ENCODE results near the gene STARD13. TPM values are rescaled to one million over a fixed set of nuclear protein-coding genes. Genes with fewer than 3 reads are reported as not detected.

STARD13 gene
- total RNA-seq, 1 experiment from 2014 or later, result 2.1 TPM

DNA sequence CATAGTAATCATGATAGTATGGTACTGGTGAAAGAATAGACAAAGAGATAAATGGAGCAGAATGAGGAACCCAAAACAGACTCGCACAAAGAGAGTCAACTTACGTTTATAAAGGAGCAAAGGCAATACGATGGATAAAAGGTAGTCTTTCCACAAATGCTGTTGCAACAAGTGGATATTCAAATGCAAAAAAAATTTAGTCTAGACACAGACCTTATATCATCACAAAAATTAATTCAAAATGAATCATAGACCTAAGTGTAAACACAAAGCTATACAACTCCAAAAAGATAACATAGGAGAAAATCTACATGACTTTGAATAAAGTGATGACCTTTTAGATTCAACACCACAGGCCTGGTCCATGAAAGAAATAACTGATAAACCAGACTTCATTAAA lies 137.7 kb downstream of the STARD13 start:
- no peak overlapping the region for H3K23ac ChIP-seq (ENCODE audit: insufficient read length, low read depth, low read length)
- no peaks in the 10 kb centered on the region for H3K9me3 ChIP-seq (ENCODE audit: control insufficient read depth, low read depth, low read length)
- no peak overlapping the region for H3K4ac ChIP-seq (ENCODE audit: low read depth, low read length)
- H3K27me3 ChIP-seq (ENCODE audit: insufficient read depth, low read length), result no peaks in the 10 kb centered on the region
- Mint-ChIP-seq H3K27me3 (ENCODE audit: low read depth) (no peaks in the 10 kb centered on the region), H3K36me3 (ENCODE audit: insufficient read depth in 1 of 3, low read depth in 3 of 3) (no peaks in the 10 kb centered on the region), H3K27ac (no peak overlapping the region), H3K4me3 (no peak overlapping the region), H3K9me3 (peaks cover 0 to 2% of the 10 kb centered on the region in 2 experiments; a peak in 2 of 5 replicates), H3K4me1 (no peaks in the 10 kb centered on the region)
- H4K5ac ChIP-seq (ENCODE audit: insufficient read length, low read depth, low read length), result no peak overlapping the region
- H3K27ac ChIP-seq (ENCODE audit: insufficient read length, low read depth, low read length), result no peak overlapping the region
- H4K8ac ChIP-seq (replicated peaks; ENCODE audit: insufficient read length, low read depth, low read length), result no peak overlapping the region
- no peak overlapping the region for H2BK20ac ChIP-seq (ENCODE audit: low read depth, low read length, poor library complexity, severe bottlenecking)
- no peaks in the 10 kb centered on the region for H3K79me1 ChIP-seq (ENCODE audit: insufficient read depth, low read depth, low read length, poor library complexity, severe bottlenecking)
- H3K14ac ChIP-seq (ENCODE audit: insufficient read depth, low read length), result no peak overlapping the region
- no peaks in the 10 kb centered on the region for H4K20me1 ChIP-seq (ENCODE audit: control insufficient read depth, insufficient read depth, insufficient read length)
- H3T11ph ChIP-seq (ENCODE audit: low read length), result no peak overlapping the region
- no peak overlapping the region for H3K9ac ChIP-seq (ENCODE audit: extremely low read depth, insufficient read length, low read length)
- H3K23me2 ChIP-seq (ENCODE audit: insufficient read length, low read depth, low read length, poor library complexity, severe bottlenecking), result no peaks in the 10 kb centered on the region
- H4K91ac ChIP-seq (ENCODE audit: insufficient read length, low read depth, low read length), result no peak overlapping the region
- no peak for DNase-seq
- no peak overlapping the region for H2BK120ac ChIP-seq (ENCODE audit: low read depth, low read length, poor library complexity, severe bottlenecking)
- H2BK5ac ChIP-seq (ENCODE audit: insufficient read length, low read length), result no peak overlapping the region
- no CpG with 5 or more reads among the region's 3 CpGs for WGBS (ENCODE audit: extremely low coverage, insufficient read length, low lambda C conversion rate)
- H2BK15ac ChIP-seq (ENCODE audit: low read depth, low read length), result no peak overlapping the region
- H3K18ac ChIP-seq (ENCODE audit: insufficient read length, low read depth, low read length), result no peak overlapping the region
- H2AK5ac ChIP-seq (ENCODE audit: insufficient read length, low read length), result no peak overlapping the region
- H3K79me2 ChIP-seq (ENCODE audit: insufficient read depth, low read length), result no peaks in the 10 kb centered on the region
- no peak overlapping the region for H3K56ac ChIP-seq (ENCODE audit: insufficient read length, low read depth, low read length)
- H3K4me2 ChIP-seq (ENCODE audit: insufficient read depth, insufficient read length, low read length), result no peak overlapping the region
- no peaks in the 10 kb centered on the region for H3K4me1 ChIP-seq (ENCODE audit: insufficient read depth, low read length)
- TF ChIP-seq, protein P1, sequence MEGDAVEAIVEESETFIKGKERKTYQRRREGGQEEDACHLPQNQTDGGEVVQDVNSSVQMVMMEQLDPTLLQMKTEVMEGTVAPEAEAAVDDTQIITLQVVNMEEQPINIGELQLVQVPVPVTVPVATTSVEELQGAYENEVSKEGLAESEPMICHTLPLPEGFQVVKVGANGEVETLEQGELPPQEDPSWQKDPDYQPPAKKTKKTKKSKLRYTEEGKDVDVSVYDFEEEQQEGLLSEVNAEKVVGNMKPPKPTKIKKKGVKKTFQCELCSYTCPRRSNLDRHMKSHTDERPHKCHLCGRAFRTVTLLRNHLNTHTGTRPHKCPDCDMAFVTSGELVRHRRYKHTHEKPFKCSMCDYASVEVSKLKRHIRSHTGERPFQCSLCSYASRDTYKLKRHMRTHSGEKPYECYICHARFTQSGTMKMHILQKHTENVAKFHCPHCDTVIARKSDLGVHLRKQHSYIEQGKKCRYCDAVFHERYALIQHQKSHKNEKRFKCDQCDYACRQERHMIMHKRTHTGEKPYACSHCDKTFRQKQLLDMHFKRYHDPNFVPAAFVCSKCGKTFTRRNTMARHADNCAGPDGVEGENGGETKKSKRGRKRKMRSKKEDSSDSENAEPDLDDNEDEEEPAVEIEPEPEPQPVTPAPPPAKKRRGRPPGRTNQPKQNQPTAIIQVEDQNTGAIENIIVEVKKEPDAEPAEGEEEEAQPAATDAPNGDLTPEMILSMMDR (conservative IDR thresholded peaks at IDR 0.05), result no peak
- no peak overlapping the region for H2AFZ ChIP-seq (ENCODE audit: low read length)
- no peak overlapping the region for H2BK12ac ChIP-seq (ENCODE audit: insufficient read length, low read depth, low read length)

Data from H9 (cell line).